SH-SY5Y (cell line): ENCODE data around the gene FAM174B.

Experiments used
- GATA2 ChIP-seq: IDR thresholded peaks from 2 replicates; pipeline ENCODE4 v1.6.1; 2011; ENCODE audit warnings: mild to moderate bottlenecking, low read depth, low read length
- GATA3 ChIP-seq: IDR thresholded peaks from 2 replicates; pipeline ENCODE4 v1.6.1; 2011; ENCODE audit warnings: low read depth, mild to moderate bottlenecking, low read length, moderate library complexity

The FAM174B gene

DNA sequence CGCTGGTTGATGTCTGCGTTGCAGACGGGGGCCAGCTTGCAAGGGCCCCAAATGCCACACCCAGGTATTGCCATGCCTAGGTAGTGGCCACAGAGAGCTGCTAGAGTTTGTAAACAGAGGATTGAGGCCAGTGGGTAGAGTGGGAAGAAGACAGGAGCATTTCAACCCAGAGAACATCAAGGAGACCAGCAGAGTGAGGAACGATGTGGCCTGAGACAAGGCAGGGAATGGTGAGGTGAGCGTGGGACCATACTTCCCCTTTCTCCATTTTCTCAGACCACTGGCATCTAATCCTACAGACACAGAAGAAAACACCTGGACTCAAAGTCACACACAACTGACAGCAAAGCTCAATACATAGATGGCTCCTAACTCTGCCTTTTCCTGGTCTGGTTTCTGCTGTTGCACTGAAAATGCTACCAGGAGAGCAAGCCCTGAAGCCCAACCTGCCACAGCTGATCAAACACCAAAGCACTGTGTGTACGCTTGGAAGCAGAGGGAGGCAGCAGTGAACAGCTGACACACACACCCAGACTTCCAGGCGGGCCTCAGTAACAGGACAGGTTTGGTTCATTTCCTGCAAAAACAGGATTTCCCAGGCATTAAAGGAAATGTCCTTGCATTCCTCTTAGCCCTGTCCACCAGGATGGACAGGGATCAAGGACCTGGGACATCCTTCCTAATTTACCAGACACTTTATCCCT, 1.6 kb downstream of the FAM174B start:
- TF ChIP-seq GATA2 = no peak
- no peak for TF ChIP-seq GATA3

DNA sequence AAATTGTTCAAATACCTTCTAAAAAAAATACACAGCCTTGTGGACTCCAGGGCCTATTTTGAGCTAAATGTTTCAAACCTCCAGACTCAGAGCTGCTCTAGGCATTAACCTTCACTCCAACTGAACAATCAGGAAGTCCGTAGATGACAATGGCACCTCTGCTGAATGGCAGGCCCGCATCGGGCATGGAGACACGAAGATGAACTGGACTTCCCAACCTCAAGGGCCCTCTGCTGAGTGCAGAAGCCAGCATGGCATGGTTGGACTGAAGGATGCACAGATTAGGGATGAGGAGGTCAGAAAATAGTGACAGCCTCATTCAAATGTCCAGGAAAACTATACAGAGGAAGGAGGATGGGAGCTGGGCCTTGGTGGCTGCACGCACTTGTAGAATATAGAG, 2.2 kb downstream of the FAM174B start:
- TF ChIP-seq GATA3 (no peak), GATA2 (no peak)

DNA sequence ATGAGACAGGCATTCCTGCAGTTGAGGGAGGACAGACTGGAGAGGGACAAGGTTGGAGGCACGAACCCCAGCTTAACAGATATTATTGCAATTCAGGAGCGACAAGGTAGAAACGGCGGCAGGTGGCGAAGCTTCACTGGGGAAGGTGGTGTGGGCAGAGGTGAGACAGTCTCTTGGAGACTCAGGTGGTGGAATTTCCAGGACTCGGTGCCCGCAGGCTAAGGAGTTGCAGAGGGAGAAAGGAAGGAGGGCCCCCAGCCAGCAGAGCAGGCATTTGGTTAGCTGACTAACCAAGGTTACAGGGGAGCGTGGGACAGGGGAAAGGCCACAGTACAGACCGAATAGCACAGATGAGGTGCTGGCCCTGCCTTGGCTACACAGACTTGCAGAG, 3.0 kb downstream of the FAM174B start:
- TF ChIP-seq GATA2 (no peak), GATA3 (no peak)

DNA sequence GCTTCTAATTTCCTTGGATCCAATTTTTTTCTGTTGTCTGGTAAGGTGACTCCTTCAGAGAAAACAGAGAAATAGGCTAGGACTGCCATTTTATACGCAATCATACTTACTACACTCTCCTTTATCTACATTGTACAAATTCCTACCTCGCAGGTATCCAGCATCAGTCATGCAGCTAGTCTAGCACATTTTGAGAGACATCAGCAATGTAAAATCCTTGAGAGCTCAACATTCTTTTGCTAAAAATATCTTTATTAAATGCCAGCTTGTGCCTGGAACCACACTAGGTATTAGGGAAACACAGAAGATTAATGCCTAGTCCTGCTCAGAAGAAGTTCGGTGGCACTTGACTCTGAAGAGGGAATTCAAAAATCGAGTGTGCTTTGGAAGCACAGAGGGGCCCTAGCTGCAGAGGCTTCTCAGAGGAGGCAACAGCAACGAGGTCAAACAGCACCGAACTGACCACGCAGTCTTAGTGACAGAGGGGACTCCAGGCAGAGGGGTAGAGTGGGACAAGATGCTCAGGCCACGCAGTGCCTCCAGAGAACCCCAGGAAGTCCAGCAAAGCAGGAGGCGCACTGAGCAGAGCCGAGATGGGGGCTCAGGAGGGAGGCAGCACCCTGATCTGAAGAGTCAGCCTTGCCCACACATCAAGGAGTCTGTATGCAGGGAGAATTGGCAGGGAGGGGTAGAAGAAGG, 3.5 kb downstream of the FAM174B start:
- TF ChIP-seq GATA2 = no peak
- TF ChIP-seq GATA3 = no peak

DNA sequence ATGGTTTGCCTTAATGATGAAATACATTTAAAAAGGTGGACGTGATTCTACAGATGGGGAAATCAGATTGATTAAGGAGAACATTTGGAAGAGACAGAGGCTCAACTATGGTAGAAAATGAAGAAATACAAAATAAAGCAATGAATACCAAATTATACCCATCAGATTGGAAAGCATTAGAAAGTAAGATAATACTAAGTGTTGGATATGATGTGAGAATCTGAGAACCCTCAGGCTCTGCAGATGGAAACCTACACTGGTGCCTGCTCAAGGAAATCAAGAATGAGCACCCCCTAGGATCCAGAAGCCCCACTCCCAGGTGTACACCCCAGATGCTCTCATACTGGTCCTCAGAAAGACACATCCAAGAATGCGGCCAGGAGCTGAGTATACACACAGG, 4.6 kb downstream of the FAM174B start:
- TF ChIP-seq GATA3 = no peak
- TF ChIP-seq GATA2 = no peak

DNA sequence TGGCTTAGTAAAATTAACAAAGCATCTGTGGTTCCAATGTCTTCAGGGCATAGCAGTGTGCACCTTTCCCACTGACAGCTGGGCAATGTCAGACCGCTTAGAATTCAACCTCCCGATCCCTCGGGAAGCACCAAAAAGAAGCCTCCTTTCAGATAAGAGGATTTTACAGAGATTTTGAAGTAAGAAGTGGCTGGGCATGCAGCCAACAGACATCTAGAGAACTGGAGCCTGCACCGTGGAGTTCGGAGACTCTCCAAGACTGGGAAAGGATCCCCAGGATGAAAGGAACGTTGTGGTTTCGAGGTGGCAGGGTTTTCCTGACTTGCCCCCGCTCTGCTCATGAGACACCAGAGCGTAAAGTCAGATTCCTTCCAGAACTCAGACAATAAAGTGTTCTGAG, 5.3 kb downstream of the FAM174B start:
- no peak for TF ChIP-seq GATA3

DNA sequence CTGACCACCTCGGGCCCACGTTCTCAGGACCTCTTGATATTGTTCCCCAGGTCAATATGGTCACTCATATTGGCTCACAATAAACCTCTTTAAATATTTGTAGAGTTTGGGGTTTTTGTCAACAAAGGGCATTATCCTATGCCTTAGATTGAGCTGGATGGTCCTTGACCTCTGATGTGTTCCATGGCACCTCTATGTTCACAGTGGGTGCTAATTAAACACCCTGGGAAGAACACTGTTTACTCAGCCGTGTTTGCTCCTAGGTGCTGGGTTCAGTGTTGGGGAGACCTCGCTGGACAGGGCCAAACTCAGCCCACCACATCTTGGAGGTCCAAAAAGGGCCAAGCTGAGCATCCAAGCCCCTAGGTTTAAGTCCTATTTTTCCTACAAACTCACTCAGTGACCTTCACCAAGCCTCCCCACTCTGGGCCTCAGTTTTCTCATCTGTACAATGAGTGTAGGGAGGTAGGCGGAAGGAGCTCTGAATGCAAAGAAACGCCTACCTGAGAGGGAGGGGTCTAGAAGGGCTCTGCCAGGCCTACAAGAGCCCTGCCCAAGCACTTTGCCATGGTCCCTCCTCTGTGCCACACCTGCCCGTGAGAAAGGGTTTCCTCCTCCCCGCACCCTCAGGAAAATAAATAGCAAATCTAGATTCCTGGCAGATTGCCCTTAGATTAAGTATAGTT, 7.2 kb downstream of the FAM174B start:
- no peak for TF ChIP-seq GATA3
- TF ChIP-seq GATA2 = no peak

DNA sequence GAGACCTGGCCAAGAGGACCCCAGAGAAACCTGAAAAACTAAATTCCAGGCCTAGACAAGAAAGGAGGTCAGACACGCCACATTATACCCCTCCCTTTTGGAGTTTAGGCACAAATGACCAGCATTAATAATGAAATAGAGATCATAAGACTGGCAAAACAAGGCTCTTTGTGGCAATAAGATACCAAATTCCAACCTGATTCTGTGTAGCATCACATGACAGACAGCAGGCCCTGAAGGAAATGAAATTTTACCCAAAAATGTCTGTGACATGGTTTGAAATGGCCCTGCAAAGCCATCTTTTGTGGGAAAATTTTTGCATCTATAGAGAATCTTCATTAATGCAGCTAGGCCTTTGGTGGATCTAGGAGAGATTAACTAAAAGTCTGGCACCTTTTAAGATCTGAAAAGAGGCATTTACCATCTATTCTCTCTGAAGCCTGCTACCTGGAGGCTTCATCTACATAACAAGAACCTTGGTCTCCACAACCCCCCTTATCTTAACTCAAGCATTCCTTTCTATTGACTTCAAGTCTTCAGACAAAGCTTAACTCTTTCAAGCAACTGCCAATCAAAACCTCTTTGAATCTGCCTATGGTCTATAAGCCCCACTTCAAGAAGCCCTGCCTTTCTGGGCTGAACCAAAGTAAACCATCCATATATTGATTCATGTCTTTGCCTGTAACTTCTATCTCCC, 8.0 kb downstream of the FAM174B start:
- TF ChIP-seq GATA3 (no peak), GATA2 (no peak)

DNA sequence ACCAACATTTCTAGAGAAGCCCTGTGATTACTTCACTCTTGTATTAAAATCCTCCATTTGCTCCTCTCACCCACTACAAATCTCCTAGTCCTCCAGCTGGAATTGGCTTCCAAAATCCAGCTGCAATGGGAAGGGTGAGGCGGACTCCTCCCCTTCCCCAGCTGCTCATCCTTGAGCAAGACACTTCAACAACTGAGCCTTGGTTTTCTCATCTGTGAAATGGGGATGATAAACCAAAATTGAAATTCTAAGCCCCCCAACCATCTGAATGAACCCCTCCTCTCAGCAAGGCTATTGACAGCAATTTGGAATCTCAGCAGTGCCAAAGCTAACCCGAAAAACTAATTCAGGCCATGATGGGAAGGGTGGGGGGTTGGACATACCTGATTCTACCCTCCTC, 9.4 kb downstream of the FAM174B start:
- TF ChIP-seq GATA3 = no peak
- TF ChIP-seq GATA2 = no peak

DNA sequence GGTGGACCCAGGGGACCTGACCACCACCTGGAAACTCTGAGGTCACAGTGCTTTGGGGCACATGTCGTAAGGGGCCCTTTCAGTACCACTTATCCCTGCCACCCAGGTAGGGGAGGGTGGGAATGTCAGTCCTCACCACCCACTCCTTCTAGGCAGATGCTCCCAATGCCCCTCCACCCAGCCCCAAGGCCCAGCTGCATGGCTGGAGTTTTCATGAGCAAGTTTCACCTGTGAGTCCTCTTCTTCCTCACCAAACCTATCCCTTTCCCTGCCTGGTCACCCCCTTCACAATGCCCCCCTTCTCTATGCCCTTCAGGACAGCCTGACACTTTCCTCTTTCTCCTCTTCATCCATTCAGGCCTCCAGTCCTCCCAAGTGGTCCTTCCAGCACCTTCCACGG, 9.8 kb downstream of the FAM174B start:
- no peak for TF ChIP-seq GATA2
- no peak for TF ChIP-seq GATA3

DNA sequence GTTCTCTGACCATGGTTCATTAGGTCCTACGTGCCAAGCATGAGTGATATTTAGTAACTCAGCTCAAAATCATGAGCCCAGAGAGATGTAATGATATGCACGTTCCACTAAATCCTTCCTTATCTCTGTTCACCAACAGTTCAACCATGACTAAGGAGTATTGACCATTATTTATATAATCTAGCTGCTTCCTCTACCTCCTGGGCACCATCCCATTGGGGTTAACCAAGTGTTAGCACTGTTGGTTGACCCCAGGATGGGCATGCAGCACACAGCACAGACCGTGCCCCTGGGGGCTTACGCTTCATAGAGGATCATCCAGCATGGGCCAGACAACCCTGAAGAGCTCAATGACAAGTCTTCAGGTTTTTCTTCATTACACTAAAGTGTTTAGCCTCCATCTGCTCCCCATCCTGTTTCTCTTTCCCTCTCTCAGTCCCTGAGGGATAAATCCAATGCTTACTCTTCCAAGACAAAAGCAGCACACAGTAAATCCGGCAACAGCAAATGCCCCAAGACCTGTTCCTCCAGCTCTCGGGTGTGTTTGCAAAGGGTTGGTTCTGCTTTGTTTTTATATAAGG, 10.4 kb downstream of the FAM174B start:
- TF ChIP-seq GATA3 (no peak), GATA2 (no peak)

DNA sequence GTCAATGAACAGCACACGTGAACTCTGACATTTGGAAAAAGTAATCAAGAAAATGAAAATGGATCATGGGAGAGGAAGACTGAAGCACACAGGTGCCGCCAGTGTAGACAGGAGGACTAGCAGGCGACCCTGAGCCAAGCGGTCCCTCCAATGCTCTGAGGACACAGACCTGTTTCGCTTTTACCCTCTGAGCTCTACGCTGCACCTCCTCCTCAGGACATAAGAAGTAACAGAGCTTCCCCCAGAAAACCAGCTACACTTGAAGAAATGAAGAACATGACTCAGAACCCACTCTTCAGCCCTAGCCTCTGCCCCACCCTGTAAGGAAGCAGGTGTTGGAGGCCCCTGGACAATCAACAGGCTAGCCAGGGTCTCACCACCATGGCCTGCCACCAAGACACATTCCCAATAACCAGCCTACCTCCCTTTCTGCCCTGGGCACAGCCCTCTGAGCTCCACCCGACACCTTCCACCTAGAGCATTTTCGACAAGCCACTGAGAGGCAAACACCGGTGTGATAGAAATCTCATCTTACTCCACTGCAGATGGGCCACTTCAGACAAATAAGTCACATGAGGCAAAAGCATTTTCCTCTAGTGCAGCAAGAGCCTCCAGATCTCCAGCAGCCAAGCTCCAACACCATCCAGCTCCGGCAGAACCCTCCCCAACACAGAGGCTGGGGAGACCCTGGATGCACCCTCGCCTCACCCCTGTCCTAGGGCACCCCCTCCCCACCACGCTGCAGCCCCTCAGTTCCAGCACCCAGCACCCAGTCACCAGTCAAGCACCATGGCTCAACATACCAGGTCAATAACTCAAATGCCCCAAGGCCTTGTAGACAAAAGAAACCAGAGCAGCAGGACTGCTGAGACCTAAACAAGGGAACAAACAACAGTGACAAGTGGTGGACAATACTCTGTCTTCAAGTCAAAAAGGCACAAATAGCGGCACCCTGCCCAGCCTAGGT, 11.4 kb downstream of the FAM174B start:
- no peak for TF ChIP-seq GATA3
- TF ChIP-seq GATA2 = no peak
